ENCODE results near the gene LAMB4.

GRCh38 chr7:108079648-108080591 is 50.2 kb downstream of the LAMB4 start:
- no peak for TF ChIP-seq MAZ (IDR thresholded peaks at IDR 0.05; ENCODE audit: borderline replicate concordance, low read depth, low read length)
- no peak for TF ChIP-seq CTCF (IDR thresholded peaks at IDR 0.05)
- TF ChIP-seq CEBPB (IDR thresholded peaks at IDR 0.05): no peak
- TF ChIP-seq POLR2A (IDR thresholded peaks at IDR 0.05; ENCODE audit: low read length): no peak
- no peak for TF ChIP-seq POLR2AphosphoS2 (conservative IDR thresholded peaks at IDR 0.05; ENCODE audit: low read length)
- TF ChIP-seq EP300 (IDR thresholded peaks at IDR 0.05): no peak
- no peak for TF ChIP-seq TP53 (CRISPR knock-in tag; IDR thresholded peaks at IDR 0.05)
- no peak for TF ChIP-seq MAX (IDR thresholded peaks at IDR 0.05)
- no peak for TF ChIP-seq USF2 (IDR thresholded peaks at IDR 0.05)
- TF ChIP-seq RAD21 (conservative IDR thresholded peaks at IDR 0.05 in 1 of 2, IDR thresholded peaks at IDR 0.05 in 1 of 2): no peak
- no peak for TF ChIP-seq CHD4 (IDR thresholded peaks at IDR 0.05; ENCODE audit: borderline replicate concordance)
- TF ChIP-seq SMC3 (IDR thresholded peaks at IDR 0.05): no peak
- no peak for TF ChIP-seq JUN (IDR thresholded peaks at IDR 0.05)
- TF ChIP-seq RFX5 (IDR thresholded peaks at IDR 0.05): no peak

Data from A549 (cell line).